Fibroblast of villous mesenchyme (primary cell): Measurements from ENCODE around the gene GRB14. TPM values are rescaled to one million over a fixed set of nuclear protein-coding genes. Genes with fewer than 3 reads are reported as not detected.
"Not testable (repeated sequence)": the region's sequence is repeated elsewhere in the genome, so short reads cannot be mapped to it uniquely, and the experiment has no call there.

Experiments
- DNase-seq: peaks from one replicate; pipeline ENCODE4 v3.0.0-alpha.2; 2010; ENCODE audit warnings: low read depth
- H3K4me3 ChIP-seq: 2 replicates; pipeline ENCODE4 v1.5.1; 2011; ENCODE audit warnings: low read depth, mild to moderate bottlenecking, low read length
- CTCF ChIP-seq: IDR thresholded peaks from 2 replicates; pipeline ENCODE4 v1.5.1; 2012; ENCODE audit warnings: low read depth, mild to moderate bottlenecking, low read length; ENCODE audit not compliant: insufficient read depth
- total RNA-seq: library from RNA; depleted of rRNA; stranded (reverse); fragments of >200 nt; gene quantifications from 2 replicates; pipeline ENCODE4 v1.2.3, GENCODE V29; 2012

The GRB14 gene
- total RNA-seq, 1 donor = not detected

GRCh38 chr2:164642268-164642667 lies 21.0 kb upstream of the GRB14 start:
- no peak for DNase-seq
- H3K4me3 ChIP-seq = no peak overlapping the region
- TF ChIP-seq CTCF = no peak

DNA sequence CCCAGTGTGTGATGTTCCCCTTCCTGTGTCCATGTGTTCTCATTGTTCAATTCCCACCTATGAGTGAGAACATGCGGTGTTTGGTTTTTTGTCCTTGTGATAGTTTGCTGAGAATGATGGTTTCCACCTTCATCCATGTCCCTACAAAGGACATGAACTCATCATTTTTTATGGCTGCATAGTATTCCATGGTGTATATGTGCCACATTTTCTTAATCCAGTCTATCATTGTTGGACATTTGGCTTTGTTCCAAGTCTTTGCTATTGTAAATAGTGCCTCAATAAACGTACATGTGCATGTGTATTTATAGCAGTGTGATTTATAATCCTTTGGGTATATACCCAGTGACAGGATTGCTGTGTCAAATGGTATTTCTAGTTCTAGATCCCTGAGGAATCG lies 7.0 kb upstream of the GRB14 start:
- not testable (repeated sequence) for H3K4me3 ChIP-seq, DNase-seq

DNA sequence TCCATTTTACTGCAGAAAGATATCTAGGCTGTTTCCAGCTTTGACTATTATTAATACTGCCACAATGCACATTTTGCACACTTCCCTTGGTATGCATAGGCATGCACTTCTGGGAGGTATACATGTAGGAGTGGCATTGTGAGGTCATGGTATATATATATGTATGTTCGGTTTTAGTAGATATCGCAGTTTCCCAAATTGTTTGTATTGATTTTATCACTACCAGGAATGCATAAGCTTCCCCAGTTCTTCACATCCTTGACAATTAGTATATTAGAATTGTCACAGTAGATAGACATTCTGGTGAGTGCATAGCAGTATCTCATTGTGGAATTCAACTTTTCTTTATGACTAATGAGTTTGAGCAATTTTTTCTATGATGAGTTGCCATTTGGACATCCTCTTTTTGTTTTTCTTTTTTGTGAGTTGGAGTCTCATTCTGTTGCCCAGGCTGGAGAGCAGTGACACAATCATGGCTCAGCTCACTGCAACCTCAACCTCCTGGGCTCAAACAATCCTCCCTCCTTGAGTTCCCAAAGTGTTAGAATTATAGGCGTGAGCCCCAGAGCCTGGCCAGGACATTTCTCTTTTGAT lies 4.2 kb upstream of the GRB14 start:
- TF ChIP-seq CTCF = no peak
- no peak overlapping the region for H3K4me3 ChIP-seq
- no peak for DNase-seq

DNA sequence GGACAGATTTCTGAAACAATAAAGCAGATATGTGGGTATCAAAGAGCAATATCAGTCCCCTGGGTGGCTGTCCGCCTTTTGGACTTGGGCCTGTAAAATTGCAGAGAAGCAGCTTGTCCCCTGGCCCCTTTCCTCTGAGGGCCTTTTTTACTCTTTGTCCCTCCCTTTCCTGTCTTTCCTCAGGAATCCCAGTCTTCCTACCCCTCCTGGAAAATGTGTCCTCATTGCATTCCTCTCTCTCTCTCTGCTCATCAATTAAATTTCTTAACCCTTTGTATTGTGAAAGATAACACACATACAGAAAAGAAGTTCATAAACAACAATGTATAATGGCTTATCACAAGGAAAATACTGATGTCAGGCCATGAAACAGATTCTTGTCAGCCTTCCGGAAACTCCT lies 3.0 kb upstream of the GRB14 start:
- no peak for DNase-seq
- no peak overlapping the region for H3K4me3 ChIP-seq
- no peak for TF ChIP-seq CTCF

- H3K4me3 ChIP-seq = no peak overlapping the region
- no peak for DNase-seq
- no peak for TF ChIP-seq CTCF
Observed at GRCh38 chr2:164622338-164623106, 1.2 kb upstream of the GRB14 start.

GRCh38 chr2:164621764-164622105 lies 453 bp upstream of the GRB14 start:
- no peak for TF ChIP-seq CTCF
- no peak for DNase-seq
- H3K4me3 ChIP-seq = peak overlapping the region; percentile 17

GRCh38 chr2:164620457-164620856 lies 825 bp downstream of the GRB14 start:
- no peak for TF ChIP-seq CTCF
- no peak overlapping the region for H3K4me3 ChIP-seq
- no peak for DNase-seq
